Activated CD4-positive, alpha-beta T cell treated with anti-CD3 and anti-CD28 coated beads, Interleukin-2, Interleukin-6, amounts not matched to agents 100 ng/mL and 50 ng/mL, durations not matched to agents 16 hours and 8 hours (primary cell): ENCODE results near the gene RASD1.
"Not testable (repeated sequence)": the region's sequence is repeated elsewhere in the genome, so short reads cannot be mapped to it uniquely, and the experiment has no call there.

Experiments
- DNase-seq: peaks from one replicate; pipeline ENCODE4 v3.0.0-alpha.2; 2020

RASD1 gene

GRCh38 chr17:17495536-17496188 is 533 bp downstream of the RASD1 start:
- DNase-seq, result peak; percentile 37

GRCh38 chr17:17494870-17495535 is 1.2 kb downstream of the RASD1 start:
- no peak for DNase-seq

GRCh38 chr17:17494499-17494869 is 1.7 kb downstream of the RASD1 start:
- DNase-seq, result no peak

- no peak for DNase-seq
Measured at GRCh38 chr17:17493986-17494466, 2.2 kb downstream of the RASD1 start.

GRCh38 chr17:17493249-17493985 is 2.8 kb downstream of the RASD1 start:
- DNase-seq, result no peak

GRCh38 chr17:17492571-17492970 is 3.6 kb downstream of the RASD1 start:
- no peak for DNase-seq

GRCh38 chr17:17492085-17492484 is 4.1 kb downstream of the RASD1 start:
- DNase-seq, result no peak

- no peak for DNase-seq
Measured at GRCh38 chr17:17491546-17491988, 4.6 kb downstream of the RASD1 start.

GRCh38 chr17:17491031-17491471 is 5.1 kb downstream of the RASD1 start:
- no peak for DNase-seq

- DNase-seq, result no peak
Measured at GRCh38 chr17:17487998-17488397, 8.2 kb downstream of the RASD1 start.

GRCh38 chr17:17486416-17486815 is 9.8 kb downstream of the RASD1 start:
- not testable (repeated sequence) for DNase-seq

- no peak for DNase-seq
Measured at GRCh38 chr17:17485420-17485819, 10.8 kb downstream of the RASD1 start.

GRCh38 chr17:17484451-17484899 is 11.7 kb downstream of the RASD1 start:
- peak; percentile 80 for DNase-seq

- no peak for DNase-seq
Measured at GRCh38 chr17:17481860-17482259, 14.3 kb downstream of the RASD1 start.

GRCh38 chr17:17480593-17481148 is 15.5 kb downstream of the RASD1 start:
- no peak for DNase-seq

GRCh38 chr17:17479209-17479608 is 17.0 kb downstream of the RASD1 start:
- DNase-seq, result no peak

- DNase-seq, result peak; percentile 97
Measured at GRCh38 chr17:17476865-17477467, 19.2 kb downstream of the RASD1 start, which contains the start of gene MED9. Gene MED9, plus strand, starts transcription at chr17:17477000. Its CDS starts 42 bp downstream, at chr17:17477042.

GRCh38 chr17:17474341-17474740 is 21.9 kb downstream of the RASD1 start:
- no peak for DNase-seq

GRCh38 chr17:17472333-17472920 is 23.8 kb downstream of the RASD1 start:
- no peak for DNase-seq

- no peak for DNase-seq
Measured at GRCh38 chr17:17469996-17470395, 26.2 kb downstream of the RASD1 start.

GRCh38 chr17:17469358-17469757 is 26.8 kb downstream of the RASD1 start:
- no peak for DNase-seq
